Measurements from ENCODE around the gene SLC35A4. TPM values are rescaled to one million over a fixed set of nuclear protein-coding genes. Genes with fewer than 3 reads are reported as not detected.

The SLC35A4 gene
- total and polyA plus RNA-seq, 2 of the 13 experiments (the other 11 are each of a cell fraction or from before 2014, with no cell fraction given): 0.71 to 4.0 TPM

GRCh38 chr5:140547508-140548299 is 16.9 kb upstream of the SLC35A4 start, which contains the start of gene EIF4EBP3 (continued):
- TF ChIP-seq AKNA (CRISPR knock-in tag; IDR thresholded peaks at IDR 0.05; ENCODE audit: borderline replicate concordance) (no peak), HOXD1 (CRISPR knock-in tag; IDR thresholded peaks at IDR 0.05) (no peak), ZNF713 (CRISPR knock-in tag; IDR thresholded peaks at IDR 0.05) (0 out of 2 replicates have a peak, but pooled peaks have one; percentile 43), ZNF687 (CRISPR knock-in tag; IDR thresholded peaks at IDR 0.05) (peak; percentile 99), CENPX (CRISPR knock-in tag; IDR thresholded peaks at IDR 0.05) (no peak), ZNF878 (CRISPR knock-in tag; IDR thresholded peaks at IDR 0.05) (0 out of 2 replicates have a peak, but pooled peaks have one; percentile 1), SRSF9 (IDR thresholded peaks at IDR 0.05; ENCODE audit: borderline replicate concordance, insufficient read depth, low read depth, low read length, poor library complexity, severe bottlenecking) (no peak), ZNF589 (CRISPR knock-in tag; conservative IDR thresholded peaks at IDR 0.05) (0 out of 2 replicates have a peak, but pooled peaks have one; percentile 40), PRDM15 (CRISPR knock-in tag; IDR thresholded peaks at IDR 0.05) (peak; percentile 42; the same call in 1 of the 2 replicates), ZFP1 (CRISPR knock-in tag; IDR thresholded peaks at IDR 0.05) (0 out of 2 replicates have a peak, but pooled peaks have one; percentile 52), IRX3 (CRISPR knock-in tag; IDR thresholded peaks at IDR 0.05; ENCODE audit: borderline replicate concordance, low read depth) (peak; percentile 43; the same call in 1 of the 2 replicates), ZNF598 (CRISPR knock-in tag; IDR thresholded peaks at IDR 0.05; ENCODE audit: borderline replicate concordance) (peak; percentile 73; the same call in 1 of the 2 replicates)
- TF ChIP-seq, protein P1, sequence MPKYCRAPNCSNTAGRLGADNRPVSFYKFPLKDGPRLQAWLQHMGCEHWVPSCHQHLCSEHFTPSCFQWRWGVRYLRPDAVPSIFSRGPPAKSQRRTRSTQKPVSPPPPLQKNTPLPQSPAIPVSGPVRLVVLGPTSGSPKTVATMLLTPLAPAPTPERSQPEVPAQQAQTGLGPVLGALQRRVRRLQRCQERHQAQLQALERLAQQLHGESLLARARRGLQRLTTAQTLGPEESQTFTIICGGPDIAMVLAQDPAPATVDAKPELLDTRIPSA (CRISPR knock-in tag; IDR thresholded peaks at IDR 0.05; ENCODE audit: borderline replicate concordance): no peak

Measured in HepG2 (cell line).